ENCODE measurements around the gene MTHFD1L. TPM values are rescaled to one million over a fixed set of nuclear protein-coding genes. Genes with fewer than 3 reads are reported as not detected.

MTHFD1L gene
- total and polyA plus RNA-seq, 9 of the 15 experiments (the other 6 are each of a cell fraction or from before 2014, with no cell fraction given) = 20.9 to 128 (median 61.0) TPM

DNA sequence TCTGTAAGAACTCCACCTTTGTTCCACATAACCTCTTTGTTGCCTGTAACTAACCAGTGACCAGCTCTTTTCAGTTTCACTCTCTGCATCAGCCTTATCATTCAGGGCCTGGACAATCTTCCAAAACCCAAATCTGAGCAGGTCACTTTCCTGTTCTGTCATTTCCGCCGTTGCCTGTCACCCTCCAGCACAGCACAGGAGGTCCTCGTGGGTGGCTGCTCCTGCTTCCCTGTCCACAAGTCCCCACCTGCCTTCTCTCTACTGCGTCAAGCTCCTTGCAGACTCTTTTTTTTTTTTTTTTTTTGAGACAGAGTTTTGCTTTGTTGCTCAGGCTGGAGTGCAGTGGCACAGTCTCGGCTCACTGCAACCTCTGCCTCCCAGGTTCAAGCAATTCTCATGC lies 73.9 kb downstream of the MTHFD1L start:
- no peak for FAIRE-seq
- Histone ChIP-seq H3K4me2 (ENCODE audit: insufficient read depth, low read length) (no peak overlapping the region), H2AFZ (ENCODE audit: low read depth, low read length) (no peak overlapping the region), H3K4me3 (no peak overlapping the region), H3K27me3 (ENCODE audit: control insufficient read depth in 2 of 2, insufficient read depth in 2 of 2, low read length in 2 of 2) (no peaks in the 10 kb centered on the region), H3K9me1 (ENCODE audit: control insufficient read depth, insufficient read depth, low read length) (no peaks in the 10 kb centered on the region), H4K20me1 (replicated peaks; ENCODE audit: control insufficient read depth, insufficient read depth, low read length) (no peaks in the 10 kb centered on the region), H3K36me3 (ENCODE audit: control insufficient read depth, insufficient read depth, low read length) (peaks cover 55% of the 10 kb centered on the region), H3K9me3 (replicated peaks; ENCODE audit: control insufficient read depth, insufficient read depth, low read depth, low read length) (no peaks in the 10 kb centered on the region), H3K27ac (ENCODE audit: extremely low read depth, low read depth, low read length) (no peak overlapping the region), H3K4me1 (replicated peaks in 1 of 2; ENCODE audit: control insufficient read depth in 2 of 2, insufficient read depth in 2 of 2, low read length in 2 of 2) (no peaks in the 10 kb centered on the region), H3K79me2 (ENCODE audit: control insufficient read depth, insufficient read depth, low read length) (no peaks in the 10 kb centered on the region), H3K9ac (ENCODE audit: insufficient read depth in 1 of 2, low read depth in 2 of 2, low read length in 2 of 2) (no peak overlapping the region)
- in situ Hi-C loops (cut with MboI) (no loop called here), intact Hi-C loops (cut with micrococcal nuclease) (no loop called here)
- TF ChIP-seq, protein P1, sequence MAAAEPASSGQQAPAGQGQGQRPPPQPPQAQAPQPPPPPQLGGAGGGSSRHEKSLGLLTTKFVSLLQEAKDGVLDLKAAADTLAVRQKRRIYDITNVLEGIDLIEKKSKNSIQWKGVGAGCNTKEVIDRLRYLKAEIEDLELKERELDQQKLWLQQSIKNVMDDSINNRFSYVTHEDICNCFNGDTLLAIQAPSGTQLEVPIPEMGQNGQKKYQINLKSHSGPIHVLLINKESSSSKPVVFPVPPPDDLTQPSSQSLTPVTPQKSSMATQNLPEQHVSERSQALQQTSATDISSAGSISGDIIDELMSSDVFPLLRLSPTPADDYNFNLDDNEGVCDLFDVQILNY (CRISPR knock-in tag; IDR thresholded peaks at IDR 0.05) = no peak
- TF ChIP-seq SRSF1 (IDR thresholded peaks at IDR 0.05; ENCODE audit: low read depth, low read length) (no peak), DACH1 (IDR thresholded peaks at IDR 0.05; ENCODE audit: partially characterized antibody) (no peak), SMARCA4 (IDR thresholded peaks at IDR 0.05) (no peak), NCOA1 (IDR thresholded peaks at IDR 0.05; ENCODE audit: low read depth) (no peak), FOXA3 (CRISPR knock-in tag; conservative IDR thresholded peaks at IDR 0.05 in 1 of 2, IDR thresholded peaks at IDR 0.05 in 1 of 2) (no peak), EZH2 (IDR thresholded peaks at IDR 0.05; ENCODE audit: borderline replicate concordance, low read depth, low read length) (no peak), ZNF165 (CRISPR knock-in tag; IDR thresholded peaks at IDR 0.05; ENCODE audit: borderline replicate concordance) (no peak)
- TF ChIP-seq, protein P2, sequence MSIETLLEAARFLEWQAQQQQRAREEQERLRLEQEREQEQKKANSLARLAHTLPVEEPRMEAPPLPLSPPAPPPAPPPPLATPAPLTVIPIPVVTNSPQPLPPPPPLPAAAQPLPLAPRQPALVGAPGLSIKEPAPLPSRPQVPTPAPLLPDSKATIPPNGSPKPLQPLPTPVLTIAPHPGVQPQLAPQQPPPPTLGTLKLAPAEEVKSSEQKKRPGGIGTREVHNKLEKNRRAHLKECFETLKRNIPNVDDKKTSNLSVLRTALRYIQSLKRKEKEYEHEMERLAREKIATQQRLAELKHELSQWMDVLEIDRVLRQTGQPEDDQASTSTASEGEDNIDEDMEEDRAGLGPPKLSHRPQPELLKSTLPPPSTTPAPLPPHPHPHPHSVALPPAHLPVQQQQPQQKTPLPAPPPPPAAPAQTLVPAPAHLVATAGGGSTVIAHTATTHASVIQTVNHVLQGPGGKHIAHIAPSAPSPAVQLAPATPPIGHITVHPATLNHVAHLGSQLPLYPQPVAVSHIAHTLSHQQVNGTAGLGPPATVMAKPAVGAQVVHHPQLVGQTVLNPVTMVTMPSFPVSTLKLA (conservative IDR thresholded peaks at IDR 0.05) = no peak
- POLR2A ChIA-PET = interaction anchor here (0.5 kb wide), 1 partner anchor 396 kb away, joined by 4 read pairs; no protein-coding TSS in a partner anchor
- no TSS peak for BruUV-seq (replicated peaks)
- no peak for ATAC-seq
- 86% methylated on average over 4 of the region's 5 CpGs for WGBS (ENCODE audit: insufficient coverage, low coverage, missing lambda C conversion rate)
- no peak for DNase-seq (ENCODE audit: extremely low read depth in 1 of 4, low spot score in 3 of 4)
- CTCF ChIA-PET (ENCODE audit: low intra/inter-chr PET ratio) = no interaction called here

Data from K562 (cell line).